Natural killer cell (primary cell): ENCODE measurements around the gene GPR152. TPM values are rescaled to one million over a fixed set of nuclear protein-coding genes. Genes with fewer than 3 reads are reported as not detected.
"Not testable (repeated sequence)": the region's sequence is repeated elsewhere in the genome, so short reads cannot be mapped to it uniquely, and the experiment has no call there.

Experiments used
- ATAC-seq, 3 donors: fragments of 150-1000 bp in 2 of 3; fragments of 200-7000 bp in 1 of 3; cut with Tn5 transposase; 1 replicate in 1 of 3; 2 replicates in 2 of 3; pipeline ENCODE4 v1.10.0; 2021; ENCODE audit warnings: mild to moderate bottlenecking in 2 of 3, moderate library complexity in 2 of 3
- DNase-seq, 2 donors: peaks; one replicate each; pipeline versions ENCODE4 v3.0.0 to v3.0.0-alpha.2; 2013 to 2021; ENCODE audit warnings: mixed read lengths in 1 of 2
- H3K27ac ChIP-seq: one replicate; pipeline ENCODE4 v1.5.1; 2013; ENCODE audit warnings: mild to moderate bottlenecking, low read length
- H3K27me3 ChIP-seq: one replicate; pipeline ENCODE4 v1.6.1; 2013; ENCODE audit warnings: low read length; ENCODE audit not compliant: control insufficient read depth, insufficient read depth
- H3K36me3 ChIP-seq: one replicate; pipeline ENCODE4 v1.6.1; 2013; ENCODE audit warnings: low read length; ENCODE audit not compliant: control insufficient read depth, insufficient read depth
- H3K4me1 ChIP-seq: one replicate; pipeline ENCODE4 v1.6.1; 2013; ENCODE audit warnings: low read length; ENCODE audit not compliant: control insufficient read depth, insufficient read depth
- H3K4me3 ChIP-seq: one replicate; pipeline ENCODE4 v1.5.1; 2013; ENCODE audit warnings: low read length
- H3K9me3 ChIP-seq: one replicate; pipeline ENCODE4 v1.6.1; 2013; ENCODE audit warnings: low read length; ENCODE audit not compliant: control insufficient read depth, insufficient read depth
- H3K27ac Mint-ChIP-seq, 2 donors: one replicate each; pipeline ENCODE4 v1.8.0; 2022; ENCODE audit warnings: mild to moderate bottlenecking in 2 of 2, mixed read lengths in 2 of 2, moderate library complexity in 1 of 2
- H3K27me3 Mint-ChIP-seq, 2 donors: one replicate each; pipeline ENCODE4 v1.8.0; 2022; ENCODE audit warnings: low read depth in 2 of 2, mixed read lengths in 2 of 2
- H3K36me3 Mint-ChIP-seq: one replicate; pipeline ENCODE4 v1.8.0; 2022; ENCODE audit warnings: mixed read lengths
- H3K4me1 Mint-ChIP-seq, 2 donors: one replicate each; pipeline ENCODE4 v1.8.0; 2022; ENCODE audit warnings: mixed read lengths in 2 of 2
- H3K4me3 Mint-ChIP-seq: one replicate; pipeline ENCODE4 v1.8.0; 2022; ENCODE audit warnings: mild to moderate bottlenecking, moderate library complexity, mixed read lengths
- H3K9me3 Mint-ChIP-seq, 2 donors: one replicate each; pipeline ENCODE4 v1.8.0; 2022; ENCODE audit warnings: mixed read lengths in 2 of 2
- WGBS: methylation state at CpG from one replicate; pipeline ENCODE4 v1.1.7; 2013; ENCODE audit warnings: missing lambda C conversion rate; ENCODE audit not compliant: insufficient coverage; 5-methylcytosine and 5-hydroxymethylcytosine counted together
- intact Hi-C: fragments of 100-400 bp; cut with micrococcal nuclease; formaldehyde crosslinking; loops from one replicate; pipeline ENCODE4 v1.14.2; 2022
- total RNA-seq, 4 donors: library from RNA; stranded (reverse); fragments of 120-200 nt in 1 of 4; gene quantifications; one replicate each; pipeline versions ENCODE4 v1.2.3 to v1.2.4, GENCODE V29; 2013 to 2022
- TF ChIP-seq, protein P1 (sequence below): fragments of 200-600 bp; IDR thresholded peaks from one replicate; pipeline ENCODE4 v1.8.0; 2022; ENCODE audit warnings: antibody characterized with exemption

Gene GPR152
- total RNA-seq, 3 donors from 2014 or later (not counting 1 experiment from before 2014, with no cell fraction given), result 0.25 TPM; not detected in 2

GRCh38 chr11:67404515-67405195 lies 47.9 kb downstream of the GPR152 start:
- peak overlapping the region; percentile 94 for H3K4me3 ChIP-seq
- Mint-ChIP-seq H3K27me3 (no peaks in the 10 kb centered on the region), H3K36me3 (no peaks in the 10 kb centered on the region), H3K27ac (peak overlapping the region; percentile 86 to 96), H3K4me1 (peaks cover 55 to 70% of the 10 kb centered on the region in 2 donors), H3K4me3 (peak overlapping the region; percentile 94), H3K9me3 (no peaks in the 10 kb centered on the region)
- no peaks in the 10 kb centered on the region for H3K27me3 ChIP-seq
- H3K9me3 ChIP-seq, result no peaks in the 10 kb centered on the region
- DNase-seq, result peak in 1 of 2 donors; percentile 73
- no peak for ATAC-seq
- H3K27ac ChIP-seq, result peak overlapping the region; percentile 63
- 6% methylated on average over 13 of the region's 13 CpGs for WGBS
- intact Hi-C loops, result loop anchor here (5.0 kb wide), 3 partner anchors 63 to 103 kb away; partner anchors contain the start of genes AIP, CDK2AP2, PITPNM1 and TMEM134
- peaks cover 33% of the 10 kb centered on the region for H3K36me3 ChIP-seq
- peaks cover 91% of the 10 kb centered on the region for H3K4me1 ChIP-seq
- TF ChIP-seq, protein P1, sequence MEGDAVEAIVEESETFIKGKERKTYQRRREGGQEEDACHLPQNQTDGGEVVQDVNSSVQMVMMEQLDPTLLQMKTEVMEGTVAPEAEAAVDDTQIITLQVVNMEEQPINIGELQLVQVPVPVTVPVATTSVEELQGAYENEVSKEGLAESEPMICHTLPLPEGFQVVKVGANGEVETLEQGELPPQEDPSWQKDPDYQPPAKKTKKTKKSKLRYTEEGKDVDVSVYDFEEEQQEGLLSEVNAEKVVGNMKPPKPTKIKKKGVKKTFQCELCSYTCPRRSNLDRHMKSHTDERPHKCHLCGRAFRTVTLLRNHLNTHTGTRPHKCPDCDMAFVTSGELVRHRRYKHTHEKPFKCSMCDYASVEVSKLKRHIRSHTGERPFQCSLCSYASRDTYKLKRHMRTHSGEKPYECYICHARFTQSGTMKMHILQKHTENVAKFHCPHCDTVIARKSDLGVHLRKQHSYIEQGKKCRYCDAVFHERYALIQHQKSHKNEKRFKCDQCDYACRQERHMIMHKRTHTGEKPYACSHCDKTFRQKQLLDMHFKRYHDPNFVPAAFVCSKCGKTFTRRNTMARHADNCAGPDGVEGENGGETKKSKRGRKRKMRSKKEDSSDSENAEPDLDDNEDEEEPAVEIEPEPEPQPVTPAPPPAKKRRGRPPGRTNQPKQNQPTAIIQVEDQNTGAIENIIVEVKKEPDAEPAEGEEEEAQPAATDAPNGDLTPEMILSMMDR, result no peak

DNA sequence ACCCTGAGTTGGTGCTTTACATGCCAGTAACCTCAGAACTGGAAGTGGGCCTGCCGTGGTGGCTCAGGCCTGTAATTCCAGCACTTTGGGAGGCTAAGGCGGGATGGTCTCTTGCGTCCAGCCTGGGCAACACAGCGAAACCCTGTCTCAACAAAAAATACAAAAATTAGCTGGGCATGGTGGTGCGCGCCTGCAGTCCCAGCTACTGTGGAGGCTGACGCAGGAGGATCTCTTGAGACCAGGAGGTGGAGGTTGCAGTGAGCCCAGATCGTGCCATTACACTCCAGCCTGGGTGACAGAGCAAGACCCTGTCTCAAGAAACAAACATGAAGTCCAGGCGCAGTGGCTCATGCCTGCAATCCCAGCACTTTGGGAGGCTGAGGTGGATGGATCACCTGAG lies 49.4 kb downstream of the GPR152 start:
- peaks cover 91% of the 10 kb centered on the region for H3K4me1 ChIP-seq
- H3K27ac ChIP-seq, result peak overlapping the region; percentile 63
- peaks cover 50 to 58% of the 10 kb centered on the region in 2 donors for H3K4me1 Mint-ChIP-seq
- H3K27ac Mint-ChIP-seq, result peak overlapping the region; percentile 86 to 96
- ATAC-seq, H3K36me3 Mint-ChIP-seq, H3K27me3 ChIP-seq, H3K9me3 Mint-ChIP-seq, H3K27me3 Mint-ChIP-seq, DNase-seq, H3K9me3 ChIP-seq: not testable (repeated sequence)
- peak overlapping the region; percentile 94 for H3K4me3 Mint-ChIP-seq
- WGBS, result 77% methylated on average over 9 of the region's 9 CpGs
- intact Hi-C loops, result loop anchor here (2.0 to 5.0 kb wide), 5 partner anchors 18 to 104 kb away; partner anchors contain the start of genes AIP, CDK2AP2, PITPNM1 and PTPRCAP
- H3K4me3 ChIP-seq, result peak overlapping the region; percentile 94
- peaks cover 48% of the 10 kb centered on the region for H3K36me3 ChIP-seq

GRCh38 chr11:67402192-67402839 lies 50.2 kb downstream of the GPR152 start:
- not testable (repeated sequence) for H3K27me3 ChIP-seq, H3K27me3 Mint-ChIP-seq, H3K9me3 ChIP-seq, H3K9me3 Mint-ChIP-seq, ATAC-seq, H3K36me3 Mint-ChIP-seq, DNase-seq
- peak overlapping the region; percentile 86 to 96 for H3K27ac Mint-ChIP-seq
- peaks cover 44 to 58% of the 10 kb centered on the region in 2 donors for H3K4me1 Mint-ChIP-seq
- intact Hi-C loops, result loop anchor here (2.0 to 5.0 kb wide), 5 partner anchors 18 to 105 kb away; partner anchors contain the start of genes AIP, CDK2AP2, PITPNM1 and PTPRCAP
- Histone ChIP-seq H3K27ac (peak overlapping the region; percentile 63), H3K4me3 (peak overlapping the region; percentile 32), H3K4me1 (peaks cover 91% of the 10 kb centered on the region), H3K36me3 (peaks cover 52% of the 10 kb centered on the region)
- WGBS, result 34% methylated on average over 19 of the region's 19 CpGs
- peak overlapping the region; percentile 94 for H3K4me3 Mint-ChIP-seq

- Mint-ChIP-seq H3K4me1 (peaks cover 44 to 59% of the 10 kb centered on the region in 2 donors), H3K4me3 (peak within 1 kb of the TSS; percentile 94), H3K9me3 (no peaks in the 10 kb centered on the region), H3K36me3 (no peaks in the 10 kb centered on the region), H3K27ac (peak within 1 kb of the TSS; percentile 86 to 96), H3K27me3 (no peaks in the 10 kb centered on the region)
- DNase-seq (peak; percentile 93 to 94), ATAC-seq (peak; percentile 79 to 93 (median 82))
- 0% methylated on average over 72 of the region's 73 CpGs for WGBS
- TF ChIP-seq, protein P1, result peak; percentile 60
- Histone ChIP-seq H3K4me1 (peaks cover 91% of the 10 kb centered on the region), H3K9me3 (no peaks in the 10 kb centered on the region), H3K27me3 (no peaks in the 10 kb centered on the region), H3K36me3 (peaks cover 51% of the 10 kb centered on the region), H3K4me3 (peak within 1 kb of the TSS; percentile 69), H3K27ac (peak within 1 kb of the TSS; percentile 63)
- intact Hi-C loops, result loop anchor here (2.0 to 5.0 kb wide), 5 partner anchors 19 to 106 kb away; partner anchors contain the start of genes AIP, CDK2AP2, PITPNM1 and PTPRCAP
These were observed 50.9 kb downstream of the GPR152 start, which contains the start of gene PPP1CA for GRCh38 chr11:67401495-67402191. Gene PPP1CA (minus strand): TSS chr11:67401858. CDS start chr11:67401782, 76 bp downstream.

Other genes starting within 250 kb of the GPR152 start
- 100 to 1,000 TPM; 390 to 482 (median 441) TPM for gene GRK2, start 186.3 kb downstream of the GPR152 start, total RNA-seq
- 100 to 1,000 TPM; 212 to 316 (median 231) TPM for gene ANKRD13D, start 163.4 kb downstream of the GPR152 start, total RNA-seq
- gene SSH3, start 149.2 kb downstream of the GPR152 start, total RNA-seq, result 10 to 100 TPM; 34.3 to 42.7 (median 38.1) TPM
- gene POLD4, start 99.2 kb downstream of the GPR152 start, total RNA-seq, result 10 to 100 TPM; 45.8 to 63.7 (median 60.5) TPM
- 10 to 100 TPM in 2 of 3 donors, 1 to 10 TPM in 1; 9.8 to 13.4 (median 10.3) TPM for gene CLCF1, start 79.1 kb downstream of the GPR152 start, total RNA-seq
- gene RAD9A, start 60.7 kb downstream of the GPR152 start, total RNA-seq, result 10 to 100 TPM; 30.2 to 47.1 (median 37.3) TPM
- gene PPP1CA, start 50.9 kb downstream of the GPR152 start, total RNA-seq, result 100 to 1,000 TPM; 222 to 245 (median 233) TPM
- gene TBC1D10C, start 48.6 kb downstream of the GPR152 start, total RNA-seq, result 100 to 1,000 TPM; 314 to 359 (median 342) TPM
- 10 to 100 TPM; 25.0 to 29.0 (median 25.0) TPM for gene CARNS1, start 37.1 kb downstream of the GPR152 start, total RNA-seq
- gene RPS6KB2, start 24.2 kb downstream of the GPR152 start, total RNA-seq, result 10 to 100 TPM; 81.0 to 89.6 (median 84.6) TPM
- 100 to 1,000 TPM; 240 to 301 (median 269) TPM for gene PTPRCAP, start 15.0 kb downstream of the GPR152 start, total RNA-seq
- gene CORO1B, start 9.3 kb downstream of the GPR152 start, total RNA-seq, result 10 to 100 TPM in 2 of 3 donors, 1 to 10 TPM in 1; 9.7 to 16.2 (median 15.0) TPM
- 10 to 100 TPM; 12.9 to 22.8 (median 21.3) TPM for gene CABP4, start 2.6 kb upstream of the GPR152 start, total RNA-seq
- gene TMEM134, start 16.5 kb upstream of the GPR152 start, total RNA-seq, result 10 to 100 TPM; 57.8 to 65.7 (median 61.2) TPM
- gene AIP, start 30.3 kb upstream of the GPR152 start, total RNA-seq, result 100 to 1,000 TPM in 1 of 3 donors, 10 to 100 TPM in 2; 93.3 to 113 (median 98.1) TPM
- 100 to 1,000 TPM in 2 of 3 donors, 10 to 100 TPM in 1; 99.9 to 135 (median 123) TPM for gene PITPNM1, start 52.6 kb upstream of the GPR152 start, total RNA-seq
- 10 to 100 TPM; 57.9 to 67.7 (median 65.5) TPM for gene CDK2AP2, start 55.4 kb upstream of the GPR152 start, total RNA-seq
- not detected for gene CABP2, start 70.7 kb upstream of the GPR152 start, total RNA-seq
- gene GSTP1, start 131.1 kb upstream of the GPR152 start, total RNA-seq, result 100 to 1,000 TPM; 172 to 218 (median 212) TPM
- gene NDUFV1, start 154.2 kb upstream of the GPR152 start, total RNA-seq, result 100 to 1,000 TPM; 346 to 393 (median 360) TPM
- gene NUDT8, start 177.2 kb upstream of the GPR152 start, total RNA-seq, result 1 to 10 TPM; 1.7 to 5.2 (median 4.1) TPM
- not detected for gene TBX10, start 187.0 kb upstream of the GPR152 start, total RNA-seq
- 1 to 10 TPM in 1 of 3 donors, under 1 TPM in 1, not detected in 1; 0.96 to 1.1 TPM for gene ACY3, start 198.0 kb upstream of the GPR152 start, total RNA-seq
- gene ALDH3B2, start 221.9 kb upstream of the GPR152 start, total RNA-seq, result not detected